Esophagus squamous epithelium (tissue), 4 donors: ENCODE measurements around the gene PDGFC.

ENCODE experiments used
- POLR2A ChIP-seq, 4 donors: fragments of 450-650 bp; IDR thresholded peaks; one replicate each; pipeline ENCODE4 v1.6.1; 2017; ENCODE audit warnings: antibody characterized with exemption in 4 of 4, mild to moderate bottlenecking in 4 of 4, moderate library complexity in 3 of 4
- TF ChIP-seq, protein P1 (sequence below), 6 experiments: fragments of 450-650 bp in 4 of 6; fragments of 200-600 bp in 2 of 6; sonication (generic) in 2 of 6; IDR thresholded peaks; one replicate each; pipeline ENCODE4 v1.5.1; 2016 to 2019; ENCODE audit warnings: antibody characterized with exemption in 6 of 6, mild to moderate bottlenecking in 4 of 6, moderate library complexity in 4 of 6

DNA sequence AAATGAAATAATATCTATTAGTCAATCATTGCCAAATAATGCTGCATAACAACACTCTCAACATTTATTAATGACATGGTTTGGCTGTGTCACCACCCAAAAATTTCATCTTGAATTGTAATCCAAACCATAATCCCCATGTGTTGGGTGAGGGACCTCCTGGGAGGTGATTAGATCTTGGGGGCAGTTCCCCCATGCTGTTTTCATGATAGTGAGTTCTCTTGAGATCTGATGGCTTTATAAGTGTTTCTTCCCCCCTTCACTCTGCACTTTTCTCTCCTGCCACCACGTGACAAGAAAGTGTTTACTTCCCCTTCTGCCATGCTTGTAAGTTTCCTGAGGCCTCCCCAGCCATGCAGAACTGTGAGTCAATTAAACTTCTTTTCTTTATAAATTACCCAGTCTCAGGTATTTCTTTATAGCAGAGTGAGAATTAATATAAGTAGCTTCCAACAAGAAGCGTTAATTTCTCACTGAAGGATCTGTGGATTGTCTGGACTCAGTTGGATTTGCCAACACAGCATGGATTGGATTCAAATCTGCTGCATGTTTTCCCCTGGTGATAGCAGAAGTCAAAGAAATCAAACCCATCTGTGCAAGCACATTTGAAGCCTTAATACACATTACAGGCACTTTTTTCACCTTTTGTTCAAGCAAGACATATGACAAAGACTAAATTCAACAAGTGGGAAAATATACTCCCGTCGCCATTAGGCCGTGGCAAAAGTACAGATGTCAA is 216.6 kb downstream of the PDGFC start:
- TF ChIP-seq, protein P1, sequence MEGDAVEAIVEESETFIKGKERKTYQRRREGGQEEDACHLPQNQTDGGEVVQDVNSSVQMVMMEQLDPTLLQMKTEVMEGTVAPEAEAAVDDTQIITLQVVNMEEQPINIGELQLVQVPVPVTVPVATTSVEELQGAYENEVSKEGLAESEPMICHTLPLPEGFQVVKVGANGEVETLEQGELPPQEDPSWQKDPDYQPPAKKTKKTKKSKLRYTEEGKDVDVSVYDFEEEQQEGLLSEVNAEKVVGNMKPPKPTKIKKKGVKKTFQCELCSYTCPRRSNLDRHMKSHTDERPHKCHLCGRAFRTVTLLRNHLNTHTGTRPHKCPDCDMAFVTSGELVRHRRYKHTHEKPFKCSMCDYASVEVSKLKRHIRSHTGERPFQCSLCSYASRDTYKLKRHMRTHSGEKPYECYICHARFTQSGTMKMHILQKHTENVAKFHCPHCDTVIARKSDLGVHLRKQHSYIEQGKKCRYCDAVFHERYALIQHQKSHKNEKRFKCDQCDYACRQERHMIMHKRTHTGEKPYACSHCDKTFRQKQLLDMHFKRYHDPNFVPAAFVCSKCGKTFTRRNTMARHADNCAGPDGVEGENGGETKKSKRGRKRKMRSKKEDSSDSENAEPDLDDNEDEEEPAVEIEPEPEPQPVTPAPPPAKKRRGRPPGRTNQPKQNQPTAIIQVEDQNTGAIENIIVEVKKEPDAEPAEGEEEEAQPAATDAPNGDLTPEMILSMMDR (IDR thresholded peaks at IDR 0.05): no peak
- TF ChIP-seq POLR2A (IDR thresholded peaks at IDR 0.05): no peak
